H1 (cell line): ENCODE measurements around the gene CNIH3. TPM values are rescaled to one million over a fixed set of nuclear protein-coding genes. Genes with fewer than 3 reads are reported as not detected.

Source experiments
- CTCF ChIA-PET: fragments of 300-600 bp; sonication (Branson Sonifier 250); formaldehyde crosslinking; loops from one replicate; lab custom pipeline; 2021; ENCODE audit not compliant: partially characterized antibody; lab: Charles Lee
- POLR2A ChIA-PET: fragments of 300-600 bp; sonication (Branson Sonifier 250); formaldehyde crosslinking; loops from one replicate; lab custom pipeline; 2021; ENCODE audit warnings: inconsistent platforms; ENCODE audit not compliant: partially characterized antibody; lab: Charles Lee
- DNase-seq, 2 experiments: peaks; one replicate each; pipeline versions ENCODE4 v3.0.0 to v3.0.0-alpha.2; 2010 to 2022; ENCODE audit warnings: low spot score in 2 of 2, low read depth in 1 of 2, mixed read lengths in 1 of 2
- FAIRE-seq: peaks from 2 replicates; lab custom pipeline; 2011; peaks lifted over from hg19 to GRCh38; lab: Jason Lieb, UNC
- H2AFZ ChIP-seq: 2 replicates; pipeline ENCODE4 v1.8.1; 2012; ENCODE audit warnings: low read length, inconsistent platforms
- H2AK5ac ChIP-seq: 2 replicates; pipeline ENCODE4 v1.6.1; 2013; ENCODE audit warnings: low read depth, low read length
- H2BK120ac ChIP-seq: replicated peaks from 2 replicates; pipeline ENCODE3; 2013; ENCODE audit warnings: low read depth, low read length, inconsistent platforms
- H2BK12ac ChIP-seq: 2 replicates; pipeline ENCODE4 v1.6.1; 2013; ENCODE audit warnings: low read depth, low read length
- H2BK15ac ChIP-seq: 2 replicates; pipeline ENCODE4 v1.6.1; 2013; ENCODE audit warnings: low read length
- H2BK20ac ChIP-seq: 2 replicates; pipeline ENCODE4 v1.6.1; 2013; ENCODE audit warnings: low read length
- H2BK5ac ChIP-seq: 2 replicates; pipeline ENCODE4 v1.6.1; 2013; ENCODE audit warnings: low read depth, low read length
- H3K14ac ChIP-seq: 2 replicates; pipeline ENCODE4 v1.6.1; 2013; ENCODE audit warnings: inconsistent platforms; ENCODE audit not compliant: insufficient read length
- H3K18ac ChIP-seq: 2 replicates; pipeline ENCODE4 v1.6.1; 2013; ENCODE audit warnings: low read length; ENCODE audit errors: extremely low read depth
- H3K23ac ChIP-seq: 2 replicates; pipeline ENCODE4 v1.6.1; 2013; ENCODE audit warnings: inconsistent platforms; ENCODE audit not compliant: insufficient read length
- H3K23me2 ChIP-seq: 2 replicates; pipeline ENCODE4 v1.6.1; 2013; ENCODE audit warnings: low read depth, low read length
- H3K27ac ChIP-seq: 2 replicates; pipeline ENCODE4 v1.6.1; 2011; ENCODE audit warnings: low read depth, low read length, inconsistent platforms
- H3K27me3 ChIP-seq, 4 experiments: replicated peaks in 1 of 4; 1 replicate in 1 of 4; 2 replicates in 3 of 4; pipeline versions ENCODE4 v1.6.1 to v1.8.1; 2011 to 2013; ENCODE audit warnings: low read length in 3 of 4, mild to moderate bottlenecking in 3 of 4, inconsistent platforms in 2 of 4, mixed read lengths in 2 of 4, moderate library complexity in 1 of 4; ENCODE audit not compliant: control insufficient read depth in 3 of 4, insufficient read depth in 3 of 4; ENCODE audit errors: extremely low read depth in 1 of 4
- H3K36me3 ChIP-seq, 4 experiments: 2 replicates each; pipeline versions ENCODE4 v1.6.1 to v1.8.1; 2011 to 2013; ENCODE audit warnings: mild to moderate bottlenecking in 4 of 4, low read length in 3 of 4, moderate library complexity in 2 of 4, control low read depth in 1 of 4, inconsistent platforms in 1 of 4; ENCODE audit not compliant: insufficient read depth in 4 of 4, control insufficient read depth in 2 of 4
- H3K4ac ChIP-seq: replicated peaks from 2 replicates; pipeline ENCODE3; 2013; ENCODE audit warnings: low read length, low read depth, mixed read lengths, inconsistent platforms; ENCODE audit not compliant: insufficient read length
- H3K4me1 ChIP-seq, 4 experiments: replicated peaks in 1 of 4; 1 replicate in 1 of 4; 2 replicates in 3 of 4; pipeline versions ENCODE4 v1.6.1 to v1.8.1; 2011 to 2013; ENCODE audit warnings: low read length in 3 of 4, inconsistent platforms in 2 of 4, mixed read lengths in 1 of 4; ENCODE audit not compliant: insufficient read depth in 4 of 4, control insufficient read depth in 3 of 4
- H3K4me2 ChIP-seq, 2 experiments: 2 replicates each; pipeline versions ENCODE4 v1.6.1 to v1.8.1; 2011 to 2013; ENCODE audit warnings: low read depth in 2 of 2, low read length in 2 of 2, control low read depth in 1 of 2, inconsistent platforms in 1 of 2, mild to moderate bottlenecking in 1 of 2; ENCODE audit not compliant: insufficient read depth in 1 of 2
- H3K4me3 ChIP-seq, 4 experiments: fragments of 200-600, 300-600 bp in 1 of 4; sonication (generic), shearing (Covaris generic), sonication (Bioruptor Twin) in 1 of 4; 2 replicates each; pipeline versions ENCODE4 v1.5.1 to v1.8.1; 2011 to 2016; ENCODE audit warnings: low read length in 4 of 4, low read depth in 3 of 4, control low read depth in 2 of 4, inconsistent platforms in 2 of 4, mild to moderate bottlenecking in 2 of 4, mixed read lengths in 1 of 4, moderate library complexity in 1 of 4; ENCODE audit not compliant: insufficient read depth in 2 of 4; ENCODE audit errors: extremely low read depth in 1 of 4
- H3K56ac ChIP-seq: replicated peaks from 2 replicates; pipeline ENCODE3; 2013; ENCODE audit warnings: low read depth, mild to moderate bottlenecking, mixed read lengths, low read length, inconsistent platforms; ENCODE audit not compliant: insufficient read length
- H3K79me1 ChIP-seq: 2 replicates; pipeline ENCODE4 v1.6.1; 2013; ENCODE audit warnings: low read depth, low read length, control low read depth
- H3K79me2 ChIP-seq, 2 experiments: 2 replicates each; pipeline versions ENCODE4 v1.6.1 to v1.8.1; 2012 to 2013; ENCODE audit warnings: low read length in 2 of 2, mild to moderate bottlenecking in 2 of 2, inconsistent platforms in 1 of 2; ENCODE audit not compliant: insufficient read depth in 2 of 2, control insufficient read depth in 1 of 2
- H3K9ac ChIP-seq, 4 experiments: replicated peaks in 1 of 4; 1 replicate in 1 of 4; 2 replicates in 3 of 4; pipeline versions ENCODE4 v1.6.1 to v1.8.1; 2011 to 2013; ENCODE audit warnings: low read depth in 3 of 4, low read length in 3 of 4, control low read depth in 2 of 4, mild to moderate bottlenecking in 2 of 4, moderate library complexity in 2 of 4, inconsistent platforms in 1 of 4; ENCODE audit errors: extremely low read depth in 1 of 4
- H3K9me3 ChIP-seq, 2 experiments: 2 replicates each; pipeline versions ENCODE4 v1.6.1 to v1.8.1; 2012 to 2013; ENCODE audit warnings: mild to moderate bottlenecking in 2 of 2, moderate library complexity in 2 of 2, control low read depth in 1 of 2, inconsistent platforms in 1 of 2, low read depth in 1 of 2, low read length in 1 of 2, mixed read lengths in 1 of 2; ENCODE audit not compliant: insufficient read depth in 2 of 2
- H4K20me1 ChIP-seq, 2 experiments: replicated peaks in 1 of 2; 2 replicates each; pipeline versions ENCODE3 to v1.8.1; 2011 to 2013; ENCODE audit warnings: inconsistent platforms in 2 of 2, low read length in 2 of 2, mild to moderate bottlenecking in 1 of 2; ENCODE audit not compliant: insufficient read depth in 2 of 2, control insufficient read depth in 1 of 2
- H4K5ac ChIP-seq: 2 replicates; pipeline ENCODE4 v1.6.1; 2013; ENCODE audit warnings: low read length, low read depth, mixed read lengths, inconsistent platforms; ENCODE audit not compliant: insufficient read length
- H4K8ac ChIP-seq: 2 replicates; pipeline ENCODE4 v1.8.0; 2013; ENCODE audit warnings: mild to moderate bottlenecking, moderate library complexity, low read length, inconsistent platforms; ENCODE audit not compliant: insufficient read depth; ENCODE audit errors: extremely low read depth
- H4K91ac ChIP-seq: replicated peaks from 2 replicates; pipeline ENCODE3; 2013; ENCODE audit warnings: low read length, mixed read lengths, inconsistent platforms; ENCODE audit not compliant: insufficient read length
- CBX5 ChIP-seq: fragments of 300-800, 300-1000 bp; sonication (generic); IDR thresholded peaks from 2 replicates; pipeline ENCODE4 v1.7.1; 2016; ENCODE audit warnings: antibody characterized with exemption, low read length, low read depth
- CHD2 ChIP-seq: IDR thresholded peaks from 2 replicates; pipeline ENCODE4 v1.6.1; 2012; ENCODE audit warnings: low read length, improper control_type of control experiment
- EGR1 ChIP-seq: IDR thresholded peaks from 2 replicates; pipeline ENCODE4 v1.6.1; 2011; ENCODE audit warnings: low read depth, low read length, borderline replicate concordance
- EP300 ChIP-seq, 2 experiments: IDR thresholded peaks; 1 replicate in 1 of 2; 2 replicates in 1 of 2; pipeline ENCODE4 v1.6.1; 2011 to 2012; ENCODE audit warnings: low read depth in 2 of 2, low read length in 2 of 2, mild to moderate bottlenecking in 2 of 2, borderline replicate concordance in 1 of 2, inconsistent platforms in 1 of 2, moderate library complexity in 1 of 2
- JUND ChIP-seq: IDR thresholded peaks from 2 replicates; pipeline ENCODE4 v1.6.1; 2011; ENCODE audit warnings: mild to moderate bottlenecking, improper control_type of control experiment, low read length
- NANOG ChIP-seq: IDR thresholded peaks from 2 replicates; pipeline ENCODE4 v1.6.1; 2011; ENCODE audit warnings: low read length, low read depth, mild to moderate bottlenecking, inconsistent platforms; ENCODE audit not compliant: insufficient read depth, poor library complexity, severe bottlenecking
- POLR2A ChIP-seq, 2 experiments: IDR thresholded peaks; 1 replicate in 1 of 2; 2 replicates in 1 of 2; pipeline ENCODE4 v1.6.1; 2011; ENCODE audit warnings: low read depth in 2 of 2, low read length in 2 of 2, mild to moderate bottlenecking in 2 of 2; ENCODE audit errors: control extremely low read depth in 1 of 2
- RBBP5 ChIP-seq: IDR thresholded peaks from 2 replicates; pipeline ENCODE4 v1.7.1; 2012; ENCODE audit warnings: low read depth, mild to moderate bottlenecking, inconsistent platforms, low read length, moderate library complexity, borderline replicate concordance
- RXRA ChIP-seq: IDR thresholded peaks from 2 replicates; pipeline ENCODE4 v1.6.1; 2011; ENCODE audit warnings: low read depth, mild to moderate bottlenecking, low read length, moderate library complexity; ENCODE audit not compliant: insufficient read depth
- SIRT6 ChIP-seq: IDR thresholded peaks from one replicate; pipeline ENCODE4 v1.7.1; 2012; ENCODE audit warnings: low read length, inconsistent platforms
- SIX5 ChIP-seq: IDR thresholded peaks from 2 replicates; pipeline ENCODE4 v1.6.1; 2011; ENCODE audit warnings: mild to moderate bottlenecking, low read depth, low read length
- SP2 ChIP-seq: IDR thresholded peaks from 2 replicates; pipeline ENCODE4 v1.6.1; 2012; ENCODE audit warnings: mild to moderate bottlenecking, low read length, inconsistent platforms
- whole genome bisulfite sequencing, 2 experiments: shearing (Covaris generic) in 1 of 2; methylation state at CpG; one replicate each; pipeline versions ENCODE4 v1.1.6 to v1.1.7; 2013 to 2015; ENCODE audit warnings: low lambda C conversion rate in 2 of 2, mixed read lengths in 2 of 2, inconsistent platforms in 1 of 2, low coverage in 1 of 2, missing lambda C conversion rate in 1 of 2; ENCODE audit not compliant: insufficient replicate concordance in 2 of 2, insufficient coverage in 1 of 2, insufficient read length in 1 of 2; ENCODE audit errors: extremely low coverage in 1 of 2, missing lambda C conversion rate in 1 of 2; 5-methylcytosine and 5-hydroxymethylcytosine counted together
- polyA plus RNA-seq, 7 experiments: library from polyadenylated mRNA; depleted of rRNA in 3 of 7; stranded (reverse) in 5 of 7; unstranded in 2 of 7; fragments of >200 nt in 5 of 7; fragments of 200-250 nt in 2 of 7; gene quantifications; 1 replicate in 5 of 7; 2 replicates in 1 of 7; 4 replicates in 1 of 7; pipeline versions ENCODE4 v1.2.1 to v1.2.3, GENCODE V29; 2011 to 2013; ENCODE audit warnings: missing spikeins in 2 of 7, mixed read lengths in 2 of 7
- total RNA-seq: library from RNA; stranded (reverse); fragmentation: NEBNext Ultra II Directional; extraction: Animal tissue kit (Norgen Biotek cat#: 25700); gene quantifications from 2 replicates; pipeline ENCODE4 v1.2.1, GENCODE V29; 2021
- TF ChIP-seq, protein P1 (sequence below): IDR thresholded peaks from 2 replicates; pipeline ENCODE4 v1.6.1; 2011; ENCODE audit warnings: low read depth, mild to moderate bottlenecking, low read length; ENCODE audit not compliant: insufficient read depth

The CNIH3 gene
- total and polyA plus RNA-seq, 2 of the 8 experiments (the other 6 are each of a cell fraction or from before 2014, with no cell fraction given) = 3.7 to 5.6 TPM

DNA sequence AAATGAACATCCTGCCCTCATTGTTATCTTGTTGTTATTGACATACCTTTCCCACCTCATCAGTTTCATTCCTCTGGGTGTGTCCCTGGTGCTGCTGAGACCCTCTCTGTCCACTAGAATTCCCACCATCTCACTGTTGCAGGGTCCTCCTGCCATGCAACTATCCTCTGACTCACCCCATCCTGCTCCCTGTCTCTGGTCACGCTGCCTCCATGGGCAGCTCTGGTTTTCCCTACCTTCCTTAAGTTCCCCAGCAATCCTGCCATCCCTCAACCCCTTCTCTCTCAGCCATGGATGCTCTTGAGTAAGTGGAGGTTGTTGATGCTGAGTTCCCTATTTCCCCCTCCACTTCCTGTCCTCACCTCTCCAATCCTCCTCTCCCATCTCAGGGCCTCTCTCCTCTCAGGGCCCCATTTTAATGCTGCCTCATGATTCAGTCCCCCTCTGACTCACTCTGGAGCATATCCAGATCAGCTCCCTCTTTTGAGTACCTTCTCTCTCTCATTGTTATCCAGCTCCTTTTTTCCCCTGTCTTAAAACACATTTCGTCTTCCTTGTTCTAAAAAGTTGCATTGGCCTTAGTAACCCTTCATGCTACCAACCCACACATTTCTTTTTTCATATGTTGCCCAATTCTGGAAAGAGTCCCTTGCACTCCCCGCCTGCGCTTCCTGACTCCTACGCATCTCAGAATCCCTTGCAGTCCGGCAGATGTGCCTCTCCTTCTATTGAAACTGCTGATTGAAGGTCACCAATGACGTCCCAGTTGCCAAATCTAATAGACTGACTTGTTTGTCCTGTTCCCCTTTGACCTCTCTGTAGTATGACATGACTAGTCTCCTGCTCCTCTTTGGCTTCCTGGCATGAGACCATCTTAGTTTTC is 92.0 kb downstream of the CNIH3 start:
- Histone ChIP-seq H3K14ac (no peak overlapping the region), H3K9me3 (no peaks in the 10 kb centered on the region), H2BK20ac (no peak overlapping the region), H4K20me1 (no peaks in the 10 kb centered on the region), H3K4ac (no peak overlapping the region), H3K27ac (no peak overlapping the region), H4K5ac (no peak overlapping the region), H2BK120ac (no peak overlapping the region), H2AFZ (no peak overlapping the region), H3K23ac (no peak overlapping the region), H4K8ac (no peak overlapping the region), H3K9ac (no peak overlapping the region), H4K91ac (no peak overlapping the region), H3K23me2 (no peaks in the 10 kb centered on the region), H2BK15ac (no peak overlapping the region), H3K4me1 (peaks cover 0 to 8% (median 5%) of the 10 kb centered on the region in 4 experiments; a peak in 6 of 7 replicates), H3K27me3 (no peaks in the 10 kb centered on the region), H2AK5ac (no peak overlapping the region), H3K4me2 (no peak overlapping the region), H3K36me3 (no peaks in the 10 kb centered on the region), H2BK12ac (no peak overlapping the region), H3K18ac (no peak overlapping the region), H3K79me1 (no peaks in the 10 kb centered on the region), H3K4me3 (no peak overlapping the region), H3K79me2 (no peaks in the 10 kb centered on the region), H3K56ac (no peak overlapping the region), H2BK5ac (no peak overlapping the region)
- no peak for TF ChIP-seq EP300 (IDR thresholded peaks at IDR 0.05; ENCODE audit: borderline replicate concordance in 1 of 2, low read depth in 2 of 2, low read length in 2 of 2)
- TF ChIP-seq SIRT6 = no peak
- no peak for TF ChIP-seq POLR2A (IDR thresholded peaks at IDR 0.05; ENCODE audit: control extremely low read depth in 1 of 2, low read depth in 2 of 2, low read length in 2 of 2)
- TF ChIP-seq EGR1 = no peak
- no peak for TF ChIP-seq CBX5
- TF ChIP-seq SIX5 = no peak
- no peak for TF ChIP-seq JUND
- TF ChIP-seq, protein P1, sequence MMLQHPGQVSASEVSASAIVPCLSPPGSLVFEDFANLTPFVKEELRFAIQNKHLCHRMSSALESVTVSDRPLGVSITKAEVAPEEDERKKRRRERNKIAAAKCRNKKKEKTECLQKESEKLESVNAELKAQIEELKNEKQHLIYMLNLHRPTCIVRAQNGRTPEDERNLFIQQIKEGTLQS = no peak
- no peak for TF ChIP-seq CHD2
- TF ChIP-seq RXRA = no peak
- no peak for TF ChIP-seq NANOG
- TF ChIP-seq RBBP5 = no peak
- TF ChIP-seq SP2 = no peak
- no peak for DNase-seq
- CTCF ChIA-PET = interaction anchor here (17.3 kb wide), 1 partner anchor 145 kb away, joined by 236 read pairs; no protein-coding TSS in a partner anchor
- POLR2A ChIA-PET = no interaction called here
- WGBS, 2 experiments = 91% methylated on average over 7 of the region's 7 CpGs; no CpG with 5 or more reads in 1 of the 2 experiments
- FAIRE-seq = no peak
